ENCODE data around the gene BCL2A1.

The BCL2A1 gene

DNA sequence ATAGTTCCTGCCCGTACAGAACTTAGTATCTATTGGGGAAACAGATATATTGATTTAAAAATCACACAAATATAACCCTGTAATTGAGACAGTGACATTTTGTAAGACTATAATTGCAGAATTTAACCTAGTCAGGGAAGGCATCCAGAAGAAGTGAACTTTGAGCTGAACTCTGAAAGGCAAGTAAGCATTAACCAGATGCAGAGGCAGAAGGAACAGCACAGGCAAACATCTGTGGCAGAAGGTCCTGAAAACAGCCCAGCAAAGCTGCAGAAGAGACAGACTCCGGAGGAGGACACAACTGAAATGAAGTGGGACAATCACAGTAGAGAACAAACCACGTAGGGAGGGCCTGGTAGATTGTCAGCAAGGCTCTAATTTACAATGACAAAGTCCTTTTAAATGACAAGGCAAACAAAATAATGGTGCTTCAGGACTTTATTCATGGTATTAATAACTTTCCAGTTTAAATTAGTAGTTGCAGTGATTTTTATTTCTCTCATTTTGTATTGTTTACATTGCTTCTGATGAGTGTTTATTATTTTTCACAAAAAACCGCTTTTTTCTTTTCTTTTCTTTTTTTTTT, 14.5 kb downstream of the BCL2A1 start:
- DNase-seq (ENCODE audit: low read depth), result peak; percentile 38
- no peak overlapping the region for H3K4me3 ChIP-seq (ENCODE audit: low read depth, low read length)
- no peak for TF ChIP-seq CTCF (conservative IDR thresholded peaks at IDR 0.05; ENCODE audit: low read depth, low read length)

DNA sequence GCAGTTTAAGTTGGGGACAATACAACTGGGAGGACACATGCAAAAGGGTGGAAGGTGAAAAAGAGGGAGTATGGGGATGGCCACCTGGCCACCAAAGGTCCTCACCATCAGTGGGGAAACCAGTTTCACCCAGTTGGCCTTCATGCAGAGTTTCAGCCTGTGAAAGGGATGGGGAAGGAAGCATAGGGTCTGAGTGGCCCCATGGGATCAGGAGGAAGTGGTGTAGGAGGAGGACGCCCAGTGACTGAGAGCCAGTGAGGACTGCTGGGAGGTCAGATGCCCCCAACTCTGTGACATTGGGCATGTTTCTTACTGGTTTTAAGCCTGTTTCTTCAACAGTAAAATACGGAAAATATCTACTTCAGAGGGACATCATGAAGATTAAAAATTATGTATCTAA, 16.3 kb downstream of the BCL2A1 start:
- DNase-seq (ENCODE audit: low read depth), result no peak
- no peak overlapping the region for H3K4me3 ChIP-seq (ENCODE audit: low read depth, low read length)
- no peak for TF ChIP-seq CTCF (conservative IDR thresholded peaks at IDR 0.05; ENCODE audit: low read depth, low read length)

DNA sequence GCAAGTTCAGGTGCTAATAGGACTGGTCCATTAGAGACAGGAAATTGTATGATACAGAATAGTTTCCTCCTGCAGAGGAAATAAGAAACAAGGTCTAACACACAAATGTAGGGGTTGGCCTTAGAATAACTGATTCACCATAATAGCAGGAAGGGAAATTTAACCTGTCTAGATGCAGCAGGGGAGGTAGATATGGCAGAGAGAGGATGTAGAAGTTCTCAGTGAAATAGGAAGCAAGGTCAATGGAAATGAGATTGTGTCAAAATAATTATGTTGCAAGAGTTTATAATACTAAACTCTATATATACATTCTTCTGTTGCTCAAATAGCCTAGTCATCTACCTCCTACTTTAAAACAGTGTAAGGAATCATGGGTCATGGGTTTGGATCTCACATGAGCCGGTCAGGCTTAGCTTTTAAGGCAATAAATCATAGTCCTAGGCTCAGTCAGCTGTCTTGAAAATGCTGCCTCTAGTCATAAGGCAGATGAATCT, 17.0 kb downstream of the BCL2A1 start:
- no peak for TF ChIP-seq CTCF (conservative IDR thresholded peaks at IDR 0.05; ENCODE audit: low read depth, low read length)
- peak; percentile 62 for DNase-seq (ENCODE audit: low read depth)
- no peak overlapping the region for H3K4me3 ChIP-seq (ENCODE audit: low read depth, low read length)

GRCh38 chr15:79952329-79952728, 18.7 kb downstream of the BCL2A1 start:
- DNase-seq (ENCODE audit: low read depth), result no peak
- H3K4me3 ChIP-seq (ENCODE audit: low read depth, low read length), result no peak overlapping the region
- TF ChIP-seq CTCF (conservative IDR thresholded peaks at IDR 0.05; ENCODE audit: low read depth, low read length), result no peak

DNA sequence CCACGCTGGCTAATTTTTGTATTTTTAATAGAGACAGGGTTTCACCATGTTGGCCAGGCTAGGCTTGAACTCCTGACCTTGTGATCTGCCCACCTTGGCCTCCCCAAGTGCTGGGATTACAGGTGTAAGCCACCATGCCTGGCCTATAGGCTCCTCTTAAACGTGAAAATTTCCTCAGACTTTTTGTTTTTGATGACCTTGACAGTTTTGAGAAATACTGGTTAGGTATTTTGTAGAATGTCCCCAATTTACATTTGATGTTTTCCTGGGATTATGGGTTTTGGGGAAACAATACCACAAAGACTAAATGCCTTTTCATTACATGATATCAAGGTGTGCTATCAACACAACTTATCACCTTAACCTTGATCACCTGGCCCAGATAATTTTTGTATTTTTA, 20.7 kb downstream of the BCL2A1 start:
- DNase-seq (ENCODE audit: low read depth), result no peak
- H3K4me3 ChIP-seq (ENCODE audit: low read depth, low read length), result no peak overlapping the region
- TF ChIP-seq CTCF (conservative IDR thresholded peaks at IDR 0.05; ENCODE audit: low read depth, low read length), result no peak

GRCh38 chr15:79948761-79949160, 22.2 kb downstream of the BCL2A1 start:
- H3K4me3 ChIP-seq (ENCODE audit: low read depth, low read length), result no peak overlapping the region
- no peak for DNase-seq (ENCODE audit: low read depth)
- no peak for TF ChIP-seq CTCF (conservative IDR thresholded peaks at IDR 0.05; ENCODE audit: low read depth, low read length)

DNA sequence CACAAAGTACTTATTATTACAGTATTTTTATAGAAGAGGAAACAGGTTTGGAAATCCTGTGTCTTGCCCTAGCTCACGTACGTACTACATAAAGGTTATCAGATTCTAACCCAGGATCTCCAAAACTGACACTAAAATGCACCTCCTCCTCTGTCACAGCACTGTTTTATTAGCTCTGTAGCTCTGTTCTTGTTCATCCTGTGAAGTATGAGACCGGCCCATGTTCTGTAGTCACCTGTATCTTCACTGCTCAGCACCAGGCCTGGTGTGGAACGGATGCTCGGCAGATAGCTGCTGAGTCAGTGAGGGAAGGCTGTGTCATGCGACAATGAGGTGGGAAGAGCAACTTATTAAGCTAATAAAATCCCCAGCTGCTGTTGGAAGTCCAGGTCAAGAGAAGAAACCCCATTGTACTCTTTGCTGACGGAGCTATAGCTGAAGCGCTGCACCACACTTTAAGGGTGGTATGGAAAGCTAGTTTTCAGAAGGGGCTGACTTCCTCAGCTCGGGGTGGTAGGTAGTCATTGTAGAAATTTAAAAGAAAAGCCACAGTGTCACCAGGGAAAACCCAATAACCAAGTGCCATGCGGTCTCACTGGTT, 22.8 kb downstream of the BCL2A1 start:
- no peak for DNase-seq (ENCODE audit: low read depth)
- H3K4me3 ChIP-seq (ENCODE audit: low read depth, low read length), result no peak overlapping the region
- TF ChIP-seq CTCF (conservative IDR thresholded peaks at IDR 0.05; ENCODE audit: low read depth, low read length), result no peak
